ENCODE measurements around the gene BTBD17. TPM values are rescaled to one million over a fixed set of nuclear protein-coding genes. Genes with fewer than 3 reads are reported as not detected.

BTBD17 gene
- total and polyA plus RNA-seq, 10 of the 15 experiments (the other 5 are each of a cell fraction or from before 2014, with no cell fraction given): not detected

DNA sequence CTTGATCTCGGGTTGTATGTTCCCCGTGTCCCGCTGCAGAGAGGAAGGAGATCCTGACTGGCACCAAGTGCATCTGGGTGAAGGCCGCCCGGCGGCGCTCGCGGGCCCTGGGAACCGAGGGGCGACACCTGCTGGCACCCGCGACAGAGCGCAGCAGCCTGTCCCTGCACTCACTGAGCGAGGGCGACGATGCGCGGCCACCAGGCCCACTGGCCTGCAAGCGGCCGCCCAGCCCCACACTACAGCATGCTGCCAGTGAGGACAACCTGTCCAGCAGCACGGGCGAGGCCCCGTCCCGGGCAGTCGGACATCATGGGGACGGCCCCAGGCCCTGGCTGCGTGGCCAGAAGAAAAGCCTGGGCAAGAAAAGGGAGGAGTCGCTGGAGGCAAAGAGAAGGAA is 7.5 kb downstream of the BTBD17 start (continued):
- TF ChIP-seq, protein P1, sequence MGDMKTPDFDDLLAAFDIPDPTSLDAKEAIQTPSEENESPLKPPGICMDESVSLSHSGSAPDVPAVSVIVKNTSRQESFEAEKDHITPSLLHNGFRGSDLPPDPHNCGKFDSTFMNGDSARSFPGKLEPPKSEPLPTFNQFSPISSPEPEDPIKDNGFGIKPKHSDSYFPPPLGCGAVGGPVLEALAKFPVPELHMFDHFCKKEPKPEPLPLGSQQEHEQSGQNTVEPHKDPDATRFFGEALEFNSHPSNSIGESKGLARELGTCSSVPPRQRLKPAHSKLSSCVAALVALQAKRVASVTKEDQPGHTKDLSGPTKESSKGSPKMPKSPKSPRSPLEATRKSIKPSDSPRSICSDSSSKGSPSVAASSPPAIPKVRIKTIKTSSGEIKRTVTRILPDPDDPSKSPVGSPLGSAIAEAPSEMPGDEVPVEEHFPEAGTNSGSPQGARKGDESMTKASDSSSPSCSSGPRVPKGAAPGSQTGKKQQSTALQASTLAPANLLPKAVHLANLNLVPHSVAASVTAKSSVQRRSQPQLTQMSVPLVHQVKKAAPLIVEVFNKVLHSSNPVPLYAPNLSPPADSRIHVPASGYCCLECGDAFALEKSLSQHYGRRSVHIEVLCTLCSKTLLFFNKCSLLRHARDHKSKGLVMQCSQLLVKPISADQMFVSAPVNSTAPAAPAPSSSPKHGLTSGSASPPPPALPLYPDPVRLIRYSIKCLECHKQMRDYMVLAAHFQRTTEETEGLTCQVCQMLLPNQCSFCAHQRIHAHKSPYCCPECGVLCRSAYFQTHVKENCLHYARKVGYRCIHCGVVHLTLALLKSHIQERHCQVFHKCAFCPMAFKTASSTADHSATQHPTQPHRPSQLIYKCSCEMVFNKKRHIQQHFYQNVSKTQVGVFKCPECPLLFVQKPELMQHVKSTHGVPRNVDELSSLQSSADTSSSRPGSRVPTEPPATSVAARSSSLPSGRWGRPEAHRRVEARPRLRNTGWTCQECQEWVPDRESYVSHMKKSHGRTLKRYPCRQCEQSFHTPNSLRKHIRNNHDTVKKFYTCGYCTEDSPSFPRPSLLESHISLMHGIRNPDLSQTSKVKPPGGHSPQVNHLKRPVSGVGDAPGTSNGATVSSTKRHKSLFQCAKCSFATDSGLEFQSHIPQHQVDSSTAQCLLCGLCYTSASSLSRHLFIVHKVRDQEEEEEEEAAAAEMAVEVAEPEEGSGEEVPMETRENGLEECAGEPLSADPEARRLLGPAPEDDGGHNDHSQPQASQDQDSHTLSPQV (IDR thresholded peaks at IDR 0.05): peak; percentile 78; the same call in 1 of the 2 replicates
- TF ChIP-seq, protein P2, sequence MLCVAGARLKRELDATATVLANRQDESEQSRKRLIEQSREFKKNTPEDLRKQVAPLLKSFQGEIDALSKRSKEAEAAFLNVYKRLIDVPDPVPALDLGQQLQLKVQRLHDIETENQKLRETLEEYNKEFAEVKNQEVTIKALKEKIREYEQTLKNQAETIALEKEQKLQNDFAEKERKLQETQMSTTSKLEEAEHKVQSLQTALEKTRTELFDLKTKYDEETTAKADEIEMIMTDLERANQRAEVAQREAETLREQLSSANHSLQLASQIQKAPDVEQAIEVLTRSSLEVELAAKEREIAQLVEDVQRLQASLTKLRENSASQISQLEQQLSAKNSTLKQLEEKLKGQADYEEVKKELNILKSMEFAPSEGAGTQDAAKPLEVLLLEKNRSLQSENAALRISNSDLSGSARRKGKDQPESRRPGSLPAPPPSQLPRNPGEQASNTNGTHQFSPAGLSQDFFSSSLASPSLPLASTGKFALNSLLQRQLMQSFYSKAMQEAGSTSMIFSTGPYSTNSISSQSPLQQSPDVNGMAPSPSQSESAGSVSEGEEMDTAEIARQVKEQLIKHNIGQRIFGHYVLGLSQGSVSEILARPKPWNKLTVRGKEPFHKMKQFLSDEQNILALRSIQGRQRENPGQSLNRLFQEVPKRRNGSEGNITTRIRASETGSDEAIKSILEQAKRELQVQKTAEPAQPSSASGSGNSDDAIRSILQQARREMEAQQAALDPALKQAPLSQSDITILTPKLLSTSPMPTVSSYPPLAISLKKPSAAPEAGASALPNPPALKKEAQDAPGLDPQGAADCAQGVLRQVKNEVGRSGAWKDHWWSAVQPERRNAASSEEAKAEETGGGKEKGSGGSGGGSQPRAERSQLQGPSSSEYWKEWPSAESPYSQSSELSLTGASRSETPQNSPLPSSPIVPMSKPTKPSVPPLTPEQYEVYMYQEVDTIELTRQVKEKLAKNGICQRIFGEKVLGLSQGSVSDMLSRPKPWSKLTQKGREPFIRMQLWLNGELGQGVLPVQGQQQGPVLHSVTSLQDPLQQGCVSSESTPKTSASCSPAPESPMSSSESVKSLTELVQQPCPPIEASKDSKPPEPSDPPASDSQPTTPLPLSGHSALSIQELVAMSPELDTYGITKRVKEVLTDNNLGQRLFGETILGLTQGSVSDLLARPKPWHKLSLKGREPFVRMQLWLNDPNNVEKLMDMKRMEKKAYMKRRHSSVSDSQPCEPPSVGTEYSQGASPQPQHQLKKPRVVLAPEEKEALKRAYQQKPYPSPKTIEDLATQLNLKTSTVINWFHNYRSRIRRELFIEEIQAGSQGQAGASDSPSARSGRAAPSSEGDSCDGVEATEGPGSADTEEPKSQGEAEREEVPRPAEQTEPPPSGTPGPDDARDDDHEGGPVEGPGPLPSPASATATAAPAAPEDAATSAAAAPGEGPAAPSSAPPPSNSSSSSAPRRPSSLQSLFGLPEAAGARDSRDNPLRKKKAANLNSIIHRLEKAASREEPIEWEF (IDR thresholded peaks at IDR 0.05; ENCODE audit: insufficient replicate concordance, low read depth, low read length): no peak
- TF ChIP-seq JUND (IDR thresholded peaks at IDR 0.05; ENCODE audit: low read depth, low read length) (no peak), CTCF (IDR thresholded peaks at IDR 0.05 in 2 of 3, conservative IDR thresholded peaks at IDR 0.05 in 1 of 3; ENCODE audit: control insufficient read depth in 2 of 3, extremely low read depth in 1 of 3, insufficient read depth in 1 of 3, low read depth in 3 of 3, low read length in 3 of 3) (peak; percentile 91 to 96 (median 95))

Measured in GM12878 (cell line).